DMS114 treated with DMSO at 0.1 percent for 48 hours (cell line): Measurements from ENCODE around the gene FANCE.

ENCODE experiments used
- DNase-seq: peaks from one replicate; lab custom pipeline; 2025; ENCODE audit not compliant: unreplicated experiment; lab: John Stamatoyannopoulos, UW

FANCE gene

GRCh38 chr6:35452183-35453090 is at the start of gene FANCE:
FANCE (plus strand) TSS chr6:35452338; CDS start chr6:35452546, 208 bp downstream.
- peak; percentile 89 for DNase-seq

DNA sequence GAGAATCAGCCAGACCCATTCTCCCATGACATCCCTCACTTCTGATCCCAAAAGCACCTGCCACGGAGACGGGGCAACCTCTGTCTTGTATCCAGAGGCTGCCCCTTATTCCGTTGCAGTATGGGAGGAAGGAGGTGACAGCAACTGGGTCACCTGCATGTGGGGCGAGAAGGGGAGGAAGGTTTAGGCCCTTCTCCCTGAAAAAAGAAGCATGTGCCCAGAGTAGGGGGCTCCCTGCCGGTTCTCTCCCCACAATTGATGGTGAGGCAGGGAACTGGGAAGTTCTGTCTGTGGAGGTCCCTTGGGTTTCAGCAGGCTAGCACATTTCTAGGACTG is 49.3 kb upstream of the FANCE start:
- no peak for DNase-seq

DNA sequence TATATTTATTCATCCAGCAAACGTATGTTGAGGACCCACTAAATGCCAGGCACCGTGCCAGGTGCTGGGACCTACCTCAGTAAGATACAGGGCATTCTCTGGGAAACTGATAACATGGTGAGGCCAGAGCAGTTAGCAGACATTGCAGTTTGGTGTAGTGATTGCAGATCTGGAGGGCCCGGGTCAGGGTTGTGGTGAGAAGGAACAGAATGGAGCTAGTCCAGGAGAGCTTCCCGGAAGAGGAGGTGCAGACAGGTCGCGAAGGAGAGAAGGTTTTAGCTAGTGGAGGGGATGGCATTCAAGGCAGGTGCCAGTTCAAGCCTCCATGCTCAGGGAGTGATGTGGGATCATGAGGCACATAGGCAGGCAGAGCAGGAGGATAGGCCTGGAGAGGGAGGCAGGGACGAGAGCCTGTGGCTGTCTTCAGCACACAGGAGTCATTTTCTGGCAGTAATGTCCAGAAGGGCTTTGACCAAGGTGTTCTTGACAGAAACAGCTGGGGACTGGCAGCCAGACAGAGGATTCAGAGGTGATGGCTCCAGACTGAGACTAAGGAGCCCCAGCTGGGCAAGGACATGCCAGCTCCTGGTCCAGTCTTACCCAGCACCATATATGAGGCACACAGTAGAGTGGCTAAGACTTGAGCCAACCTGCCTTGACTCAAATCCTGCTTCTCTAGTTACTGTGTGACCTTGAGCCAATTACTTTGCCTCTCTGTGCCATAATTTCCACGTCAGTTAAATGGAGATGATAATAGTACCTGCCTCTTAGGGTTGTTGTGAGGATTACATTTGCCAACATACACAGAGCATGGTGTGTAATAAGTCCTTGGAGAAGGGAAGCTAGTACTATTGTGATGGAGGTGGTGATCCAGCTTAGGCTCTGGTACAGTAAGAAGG is 48.3 kb upstream of the FANCE start:
- no peak for DNase-seq

- DNase-seq: no peak
Measured at GRCh38 chr6:35406711-35407485, 45.2 kb upstream of the FANCE start.

DNA sequence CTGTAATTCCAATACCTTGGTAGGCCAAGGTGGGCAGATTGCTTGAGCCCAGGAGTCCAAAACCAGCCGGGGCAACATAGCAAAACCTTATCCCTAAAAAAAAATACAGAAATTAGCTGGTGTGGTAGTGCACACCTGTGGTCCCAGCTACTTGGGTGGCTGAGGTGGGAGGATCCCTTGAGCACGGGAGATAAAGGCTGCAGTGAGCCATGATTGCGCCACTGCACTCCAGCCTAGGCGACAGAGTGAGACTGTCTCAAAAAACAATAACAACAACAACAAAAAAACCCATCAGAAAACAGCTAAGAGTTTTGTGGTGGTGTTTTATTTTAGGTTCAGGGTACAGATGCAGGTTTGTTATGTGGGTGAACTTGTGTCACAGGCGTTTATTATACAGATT is 42.9 kb upstream of the FANCE start:
- no peak for DNase-seq

DNA sequence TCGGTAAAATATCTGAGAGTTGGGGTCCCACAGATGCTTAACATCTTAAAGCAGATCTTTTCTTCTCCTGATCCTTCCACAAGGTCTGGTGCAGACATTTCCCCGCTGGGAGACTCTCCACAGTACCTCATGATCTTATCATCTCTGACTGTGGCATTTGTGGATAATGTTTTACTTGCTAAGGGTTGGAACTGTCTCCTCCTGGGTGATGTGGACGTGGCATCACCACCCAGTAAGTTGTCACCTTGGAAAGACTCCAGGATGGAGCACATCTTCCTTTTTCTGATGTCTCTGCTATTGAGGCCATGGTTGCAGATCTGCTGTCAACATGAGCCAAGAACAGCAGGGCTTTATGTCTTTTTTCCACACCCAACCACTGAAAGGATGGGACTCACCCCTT is 42.0 kb upstream of the FANCE start:
- DNase-seq: no peak

GRCh38 chr6:35411066-35411465 is 41.1 kb upstream of the FANCE start:
- DNase-seq: no peak

GRCh38 chr6:35412102-35412501 is 40.0 kb upstream of the FANCE start:
- DNase-seq: no peak

GRCh38 chr6:35413911-35414310 is 38.2 kb upstream of the FANCE start:
- no peak for DNase-seq

GRCh38 chr6:35415065-35415891 is 36.9 kb upstream of the FANCE start:
- DNase-seq: no peak

- DNase-seq: no peak
Measured at GRCh38 chr6:35417979-35418661, 34.0 kb upstream of the FANCE start.

GRCh38 chr6:35419417-35419816 is 32.7 kb upstream of the FANCE start:
- peak; percentile 17 for DNase-seq

DNA sequence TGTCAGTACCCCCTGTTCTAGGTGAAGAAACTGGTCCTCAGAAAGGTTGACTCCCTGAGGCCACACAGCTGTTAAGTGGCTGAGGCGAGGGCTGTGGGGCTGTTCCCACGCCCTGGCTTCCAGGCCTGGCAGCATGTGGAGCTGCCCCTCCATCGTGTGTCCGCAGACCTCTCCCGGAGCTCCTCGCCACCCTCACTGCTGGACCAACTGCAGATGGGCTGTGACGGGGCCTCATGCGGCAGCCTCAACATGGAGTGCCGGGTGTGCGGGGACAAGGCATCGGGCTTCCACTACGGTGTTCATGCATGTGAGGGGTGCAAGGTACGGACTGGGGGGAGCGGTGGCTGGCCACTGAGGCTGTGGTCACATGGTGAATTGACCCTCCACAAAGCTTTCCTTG is 32.2 kb upstream of the FANCE start:
- no peak for DNase-seq

DNA sequence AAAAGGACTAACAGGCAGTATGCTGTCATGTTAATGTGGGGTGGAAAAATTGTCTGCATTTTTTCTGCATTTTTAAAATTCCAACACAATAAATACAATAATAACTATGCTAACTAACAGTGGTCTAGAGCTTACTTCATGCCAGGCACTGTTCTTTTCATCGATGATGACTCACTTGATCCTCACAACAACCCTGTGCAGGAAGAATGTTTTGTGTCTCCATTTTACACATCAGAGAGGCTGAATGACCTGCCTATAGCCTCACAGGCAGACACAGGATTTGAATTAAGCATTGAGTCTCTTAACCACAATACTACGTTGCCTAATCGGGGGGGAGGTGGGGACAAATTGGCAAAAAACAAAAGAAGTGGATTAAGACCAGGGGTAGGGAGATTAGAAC is 26.9 kb upstream of the FANCE start:
- DNase-seq: no peak

GRCh38 chr6:35426074-35426473 is 26.1 kb upstream of the FANCE start:
- DNase-seq: no peak

- no peak for DNase-seq
Measured at GRCh38 chr6:35427435-35427834, 24.7 kb upstream of the FANCE start.

DNA sequence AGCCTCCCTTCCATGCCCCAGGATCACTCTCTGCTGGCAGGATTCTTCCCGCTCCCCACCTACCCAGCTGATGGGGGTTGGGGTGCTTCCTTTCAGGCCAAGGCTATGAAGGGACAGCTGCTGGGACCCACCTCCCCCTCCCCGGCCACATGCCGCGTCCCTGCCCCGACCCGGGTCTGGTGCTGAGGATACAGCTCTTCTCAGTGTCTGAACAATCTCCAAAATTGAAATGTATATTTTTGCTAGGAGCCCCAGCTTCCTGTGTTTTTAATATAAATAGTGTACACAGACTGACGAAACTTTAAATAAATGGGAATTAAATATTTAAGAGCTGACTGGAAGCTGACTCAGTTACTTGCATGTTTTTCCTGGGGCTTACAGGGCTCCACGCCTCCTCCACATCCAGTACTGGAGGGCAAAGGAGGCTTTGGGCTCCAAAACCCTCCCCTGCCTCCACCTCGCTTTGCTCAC is 24.3 kb upstream of the FANCE start:
- DNase-seq: no peak

- DNase-seq: no peak
Measured at GRCh38 chr6:35428421-35429149, 23.6 kb upstream of the FANCE start.

- no peak for DNase-seq
Measured at GRCh38 chr6:35429463-35429862, 22.7 kb upstream of the FANCE start.
